GM13977 (cell line): ENCODE results near the gene CLHC1.
"Not testable (repeated sequence)": the region's sequence is repeated elsewhere in the genome, so short reads cannot be mapped to it uniquely, and the experiment has no call there.

ENCODE experiments used
- DNase-seq: peaks from one replicate; pipeline ENCODE4 v3.0.0; 2012; ENCODE audit warnings: low spot score
- CTCF ChIP-seq: IDR thresholded peaks from 2 replicates; pipeline ENCODE4 v1.5.1; 2012; ENCODE audit warnings: mild to moderate bottlenecking, control low read depth; ENCODE audit not compliant: insufficient read depth; ENCODE audit errors: extremely low read depth, missing control alignments
- in situ Hi-C: fragments of 300-500 bp; cut with MboI; formaldehyde crosslinking; loops from one replicate; pipeline ENCODE4 v1.12.0; 2022; ENCODE audit warnings: low sequenced_read_pairs, low pct_unique_long_range_greater_than_20kb, mixed read lengths, inconsistent platforms; ENCODE audit not compliant: unreplicated experiment

The CLHC1 gene

GRCh38 chr2:55232084-55232862, at the start of gene CLHC1, which contains the start of gene RPS27A:
Gene CLHC1, minus strand, starts transcription at chr2:55232293. Its CDS starts 9,882 bp downstream, at chr2:55222411.
Gene RPS27A, plus strand, starts transcription at chr2:55232688. Its CDS starts 137 bp downstream, at chr2:55232825.
- no peak for TF ChIP-seq CTCF
- peak; percentile 82 for DNase-seq
- in situ Hi-C loops = no loop called here

- in situ Hi-C loops, DNase-seq: not testable (repeated sequence)
These were observed 48.9 kb upstream of the CLHC1 start for GRCh38 chr2:55280851-55281546.

- in situ Hi-C loops, DNase-seq: not testable (repeated sequence)
These were observed 47.8 kb upstream of the CLHC1 start for GRCh38 chr2:55279859-55280424.

- DNase-seq, in situ Hi-C loops: not testable (repeated sequence)
These were observed 47.2 kb upstream of the CLHC1 start for GRCh38 chr2:55279214-55279835.

- DNase-seq = no peak
- TF ChIP-seq CTCF = no peak
- in situ Hi-C loops = no loop called here
These were observed 45.2 kb upstream of the CLHC1 start for GRCh38 chr2:55277310-55277709.

GRCh38 chr2:55274346-55274745, 42.3 kb upstream of the CLHC1 start:
- DNase-seq, in situ Hi-C loops: not testable (repeated sequence)

GRCh38 chr2:55269645-55269990, 37.5 kb upstream of the CLHC1 start:
- peak; percentile 16 for DNase-seq
- no peak for TF ChIP-seq CTCF
- in situ Hi-C loops = no loop called here

- peak; percentile 89 for DNase-seq
- peak; percentile 26 for TF ChIP-seq CTCF
- in situ Hi-C loops = no loop called here
These were observed 37.0 kb upstream of the CLHC1 start, which contains the start of gene MTIF2 for GRCh38 chr2:55268907-55269644. Gene MTIF2, minus strand, starts transcription at chr2:55269231. Its CDS starts 5,373 bp downstream, at chr2:55263858.
